ENCODE measurements around the gene LZTS2.

DNA sequence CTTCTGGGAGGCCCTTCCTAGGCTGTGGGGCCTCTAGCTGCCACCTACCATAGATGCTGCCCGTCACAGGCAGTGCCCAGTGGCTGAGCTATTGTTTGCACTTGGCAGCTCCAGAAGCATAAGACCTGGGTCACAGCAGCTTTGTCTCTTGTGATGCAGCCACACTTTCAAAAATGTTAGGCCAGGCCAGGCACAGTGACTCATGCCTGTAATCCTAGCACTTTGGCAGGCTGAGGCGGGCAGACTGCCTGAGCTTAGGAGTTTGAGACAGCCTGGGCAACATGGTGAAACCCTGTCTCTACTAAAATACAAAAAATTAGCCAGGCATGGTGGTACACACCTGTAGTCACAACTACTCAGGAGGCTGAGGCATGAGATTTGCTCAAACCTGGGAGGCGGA, 52.7 kb downstream of the LZTS2 start:
- no peak for TF ChIP-seq EZH2 (IDR thresholded peaks at IDR 0.05; ENCODE audit: low read length, unreplicated experiment)
- TF ChIP-seq, protein P1, sequence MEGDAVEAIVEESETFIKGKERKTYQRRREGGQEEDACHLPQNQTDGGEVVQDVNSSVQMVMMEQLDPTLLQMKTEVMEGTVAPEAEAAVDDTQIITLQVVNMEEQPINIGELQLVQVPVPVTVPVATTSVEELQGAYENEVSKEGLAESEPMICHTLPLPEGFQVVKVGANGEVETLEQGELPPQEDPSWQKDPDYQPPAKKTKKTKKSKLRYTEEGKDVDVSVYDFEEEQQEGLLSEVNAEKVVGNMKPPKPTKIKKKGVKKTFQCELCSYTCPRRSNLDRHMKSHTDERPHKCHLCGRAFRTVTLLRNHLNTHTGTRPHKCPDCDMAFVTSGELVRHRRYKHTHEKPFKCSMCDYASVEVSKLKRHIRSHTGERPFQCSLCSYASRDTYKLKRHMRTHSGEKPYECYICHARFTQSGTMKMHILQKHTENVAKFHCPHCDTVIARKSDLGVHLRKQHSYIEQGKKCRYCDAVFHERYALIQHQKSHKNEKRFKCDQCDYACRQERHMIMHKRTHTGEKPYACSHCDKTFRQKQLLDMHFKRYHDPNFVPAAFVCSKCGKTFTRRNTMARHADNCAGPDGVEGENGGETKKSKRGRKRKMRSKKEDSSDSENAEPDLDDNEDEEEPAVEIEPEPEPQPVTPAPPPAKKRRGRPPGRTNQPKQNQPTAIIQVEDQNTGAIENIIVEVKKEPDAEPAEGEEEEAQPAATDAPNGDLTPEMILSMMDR (conservative IDR thresholded peaks at IDR 0.05; ENCODE audit: low read depth, low read length): no peak

Measured in PC-3 (cell line).